RWPE1 (cell line): ENCODE results near the gene PPHLN1.

Experiments
- CTCF ChIA-PET: fragments of 350-600 bp; sonication (Branson Sonifier 250); formaldehyde crosslinking; extraction: SDS; loops from one replicate; lab custom pipeline; 2021; lab: Yijun Ruan, JAX
- POLR2A ChIA-PET: fragments of 400-600 bp; formaldehyde crosslinking; extraction: SDS; loops from one replicate; lab custom pipeline; 2020; ENCODE audit warnings: antibody characterized with exemption; ENCODE audit not compliant: low non-redundant PET; lab: Yijun Ruan, JAX
- DNase-seq: peaks from one replicate; pipeline ENCODE4 v3.0.0; 2012; ENCODE audit warnings: low spot score
- H3K27ac ChIP-seq: fragments of 450-650 bp; 2 replicates; pipeline ENCODE4 v1.5.1; 2017
- TF ChIP-seq, protein P1 (sequence below): fragments of 450-650 bp; conservative IDR thresholded peaks from 2 replicates; pipeline ENCODE4 v1.5.1; 2017; ENCODE audit warnings: low read depth, mild to moderate bottlenecking

The PPHLN1 gene

DNA sequence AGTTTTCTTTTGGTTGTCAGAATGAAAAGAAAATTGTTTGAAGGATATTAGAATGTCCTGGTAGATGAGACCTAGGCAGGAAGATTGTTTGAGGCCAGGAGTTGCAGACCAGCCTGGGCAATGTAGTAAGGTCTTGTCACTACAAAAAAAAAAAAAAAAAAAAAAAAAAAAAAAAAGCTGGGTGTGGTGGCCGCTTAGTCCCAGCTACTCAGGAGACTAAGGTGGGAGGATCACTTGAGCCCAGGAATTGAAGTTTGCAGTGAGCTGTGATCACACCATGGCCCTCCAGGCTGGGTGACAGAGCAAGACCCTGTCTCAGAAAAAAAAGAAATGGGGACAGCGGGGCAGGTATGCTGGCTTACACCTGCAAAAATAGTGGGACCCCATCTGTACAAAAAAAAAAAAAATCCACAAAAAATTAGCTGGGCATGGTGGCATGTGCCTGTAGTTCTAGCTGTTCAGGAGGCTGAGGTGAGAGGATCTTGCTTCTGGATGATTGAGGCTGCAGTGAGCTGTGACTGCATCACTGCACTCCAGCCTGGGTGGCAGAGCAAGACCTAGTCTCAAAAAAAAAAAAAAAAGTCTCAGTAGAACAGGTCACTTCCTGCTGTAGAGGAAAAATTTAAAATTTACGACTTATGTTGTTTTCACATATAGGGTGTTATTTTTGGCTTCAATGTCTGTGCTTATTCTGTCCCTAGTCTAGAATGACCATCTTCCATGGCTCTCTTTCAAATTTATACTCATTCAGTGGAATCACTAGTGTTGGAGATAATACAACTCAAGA is 70.7 kb downstream of the PPHLN1 start:
- ChIA-PET POLR2A (no interaction called here), CTCF (interaction anchor here (0.6 kb wide), 3 partner anchors 24 to 1133 kb away, joined by 3 read pairs; no protein-coding TSS in a partner anchor)
- DNase-seq: no peak
- TF ChIP-seq, protein P1, sequence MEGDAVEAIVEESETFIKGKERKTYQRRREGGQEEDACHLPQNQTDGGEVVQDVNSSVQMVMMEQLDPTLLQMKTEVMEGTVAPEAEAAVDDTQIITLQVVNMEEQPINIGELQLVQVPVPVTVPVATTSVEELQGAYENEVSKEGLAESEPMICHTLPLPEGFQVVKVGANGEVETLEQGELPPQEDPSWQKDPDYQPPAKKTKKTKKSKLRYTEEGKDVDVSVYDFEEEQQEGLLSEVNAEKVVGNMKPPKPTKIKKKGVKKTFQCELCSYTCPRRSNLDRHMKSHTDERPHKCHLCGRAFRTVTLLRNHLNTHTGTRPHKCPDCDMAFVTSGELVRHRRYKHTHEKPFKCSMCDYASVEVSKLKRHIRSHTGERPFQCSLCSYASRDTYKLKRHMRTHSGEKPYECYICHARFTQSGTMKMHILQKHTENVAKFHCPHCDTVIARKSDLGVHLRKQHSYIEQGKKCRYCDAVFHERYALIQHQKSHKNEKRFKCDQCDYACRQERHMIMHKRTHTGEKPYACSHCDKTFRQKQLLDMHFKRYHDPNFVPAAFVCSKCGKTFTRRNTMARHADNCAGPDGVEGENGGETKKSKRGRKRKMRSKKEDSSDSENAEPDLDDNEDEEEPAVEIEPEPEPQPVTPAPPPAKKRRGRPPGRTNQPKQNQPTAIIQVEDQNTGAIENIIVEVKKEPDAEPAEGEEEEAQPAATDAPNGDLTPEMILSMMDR: no peak
- no peak overlapping the region for H3K27ac ChIP-seq

DNA sequence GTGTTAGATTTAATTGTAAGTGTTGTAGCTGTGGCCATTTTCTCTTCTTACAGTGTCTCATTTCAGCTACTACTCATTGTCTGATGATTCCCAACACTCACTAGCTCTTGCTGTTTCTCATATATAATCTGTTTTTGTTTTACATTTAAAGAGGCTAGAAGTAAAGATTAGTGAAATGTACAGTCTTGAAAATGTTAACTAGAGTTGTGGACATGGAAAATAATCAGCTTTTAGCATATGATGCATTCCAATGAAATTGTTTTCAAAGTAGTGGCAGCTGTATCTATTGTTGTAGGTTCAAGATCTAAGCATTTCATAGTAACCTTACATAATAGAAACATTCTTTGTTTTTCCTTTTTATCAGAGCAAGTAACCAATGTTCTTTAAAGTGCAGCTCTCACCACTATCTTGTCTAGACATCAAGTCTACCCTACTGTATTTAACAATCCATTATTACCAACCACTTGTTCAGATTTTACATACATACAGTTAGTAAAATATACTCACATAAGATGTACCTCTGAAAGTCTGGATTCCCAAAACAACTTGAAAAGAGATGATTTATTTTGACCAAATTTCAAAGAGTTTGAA is 76.9 kb downstream of the PPHLN1 start:
- DNase-seq: no peak
- CTCF ChIA-PET: interaction anchor here (0.6 kb wide), 1 partner anchor 909 kb away, joined by 5 read pairs; no protein-coding TSS in a partner anchor
- H3K27ac ChIP-seq: no peak overlapping the region
- TF ChIP-seq, protein P1: no peak
- POLR2A ChIA-PET: no interaction called here

DNA sequence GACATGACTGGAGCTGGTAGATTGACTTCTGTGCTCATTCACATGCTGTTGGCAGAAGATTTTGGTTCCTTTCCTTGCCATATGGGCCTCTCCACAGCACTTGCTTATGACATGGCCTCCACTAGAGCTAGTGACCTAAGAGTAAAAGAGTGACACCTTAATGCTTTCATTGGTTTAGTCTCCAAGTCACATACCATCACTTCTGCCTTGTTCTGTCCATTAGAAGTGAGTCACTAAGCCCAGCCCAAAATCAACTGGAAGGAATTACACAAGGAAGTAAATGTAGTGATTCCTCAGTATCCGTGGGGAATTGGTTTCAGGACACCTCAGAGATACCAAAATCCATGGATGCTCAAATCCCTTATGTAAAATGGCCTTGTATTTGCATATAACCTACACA is 81.3 kb downstream of the PPHLN1 start:
- H3K27ac ChIP-seq: no peak overlapping the region
- ChIA-PET CTCF (no interaction called here), POLR2A (no interaction called here)
- DNase-seq: no peak
- TF ChIP-seq, protein P1: no peak

DNA sequence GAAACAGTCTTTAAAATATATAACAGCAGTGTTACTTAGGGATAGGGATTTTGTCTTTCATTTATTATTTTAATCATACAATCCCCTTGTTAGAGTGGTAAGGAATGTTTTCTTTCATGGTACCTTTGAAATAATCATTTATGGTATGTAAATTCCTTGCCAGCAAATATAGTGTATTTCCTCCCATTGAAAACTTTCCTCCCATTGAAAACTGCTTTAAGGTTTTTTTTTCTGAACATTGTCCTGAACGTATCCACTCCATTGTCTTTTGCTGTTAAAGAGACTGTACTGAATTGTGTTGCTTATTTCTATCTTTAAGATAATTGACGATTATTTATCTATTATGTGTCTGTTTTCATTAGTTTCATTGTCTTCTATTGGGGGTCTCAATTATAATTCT is 83.5 kb downstream of the PPHLN1 start:
- TF ChIP-seq, protein P1: no peak
- DNase-seq: no peak
- ChIA-PET CTCF (no interaction called here), POLR2A (no interaction called here)
- no peak overlapping the region for H3K27ac ChIP-seq

DNA sequence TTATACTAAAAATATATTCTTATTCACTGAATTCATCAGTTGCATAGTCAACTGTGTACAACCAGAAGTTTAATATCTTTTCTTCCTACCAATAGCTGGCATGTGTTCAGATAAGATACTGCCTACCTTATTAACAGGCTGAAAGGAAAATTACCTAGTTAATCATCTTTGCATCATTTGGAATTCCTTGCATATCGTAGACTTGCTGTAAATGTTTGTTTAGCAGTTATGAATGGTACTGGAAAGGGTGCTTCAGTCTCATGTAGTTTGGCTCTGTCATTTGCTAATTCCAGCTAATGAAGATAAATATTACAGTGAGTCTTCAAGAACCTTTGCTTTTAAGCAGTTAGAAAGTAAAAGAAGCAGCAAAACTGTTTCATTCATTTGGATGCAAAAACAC is 84.4 kb downstream of the PPHLN1 start:
- TF ChIP-seq, protein P1: no peak
- DNase-seq: no peak
- CTCF ChIA-PET: no interaction called here
- POLR2A ChIA-PET: no interaction called here
- no peak overlapping the region for H3K27ac ChIP-seq

DNA sequence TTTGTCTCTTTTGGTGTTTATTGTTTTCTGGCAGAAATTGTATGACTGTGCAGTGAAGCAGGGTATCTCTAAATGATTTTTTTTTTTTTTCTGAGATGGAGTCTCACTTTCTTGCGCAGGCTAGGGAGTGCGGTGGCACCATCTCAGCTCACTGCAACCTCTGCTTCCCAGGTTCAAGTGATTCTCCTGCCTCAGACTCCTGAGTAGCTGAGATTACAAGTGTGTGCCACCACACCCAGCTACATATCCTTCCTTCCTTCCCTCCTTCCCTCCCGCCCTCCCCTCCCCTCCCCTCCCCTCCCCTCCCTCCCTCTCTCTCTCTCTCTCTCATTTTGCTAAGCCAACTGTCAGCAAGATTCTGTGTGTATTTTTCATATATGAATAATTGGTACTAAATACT is 94.4 kb downstream of the PPHLN1 start:
- POLR2A ChIA-PET: no interaction called here
- H3K27ac ChIP-seq: no peak overlapping the region
- TF ChIP-seq, protein P1: no peak
- CTCF ChIA-PET: no interaction called here
- no peak for DNase-seq
